Esophagus muscularis mucosa (tissue), 3 donors: ENCODE measurements around the gene TMEM80.
"Not testable (repeated sequence)": the region's sequence is repeated elsewhere in the genome, so short reads cannot be mapped to it uniquely, and the experiment has no call there.

ENCODE experiments used
- CTCF ChIP-seq, 3 experiments: fragments of 200-600 bp in 2 of 3; fragments of 450-650 bp in 1 of 3; sonication (generic) in 2 of 3; IDR thresholded peaks; one replicate each; pipeline ENCODE4 v1.5.1; 2017 to 2019; ENCODE audit warnings: antibody characterized with exemption in 3 of 3, mild to moderate bottlenecking in 2 of 3, moderate library complexity in 1 of 3
- POLR2A ChIP-seq: fragments of 450-650 bp; IDR thresholded peaks from one replicate; pipeline ENCODE4 v1.6.1; 2017; ENCODE audit warnings: antibody characterized with exemption, moderate library complexity, mild to moderate bottlenecking, low read depth

DNA sequence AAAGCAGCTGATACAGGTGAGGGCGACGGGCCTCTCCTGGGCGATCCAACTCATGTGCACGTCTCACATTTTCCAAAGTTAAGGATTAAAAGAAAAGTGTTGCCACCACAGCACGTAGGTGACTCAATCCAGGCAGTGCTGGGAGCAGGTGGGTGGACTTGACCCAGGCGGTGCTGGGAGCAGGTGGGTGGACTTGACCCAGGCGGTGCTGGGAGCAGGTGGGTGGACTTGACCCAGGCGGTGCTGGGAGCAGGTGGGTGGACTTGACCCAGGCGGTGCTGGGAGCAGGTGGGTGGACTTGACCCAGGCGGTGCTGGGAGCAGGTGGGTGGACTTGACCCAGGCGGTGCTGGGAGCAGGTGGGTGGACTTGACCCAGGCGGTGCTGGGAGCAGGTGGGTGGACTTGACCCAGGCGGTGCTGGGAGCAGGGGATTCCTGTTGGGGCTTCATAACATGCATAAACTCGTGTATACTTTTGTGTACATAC, 47.9 kb upstream of the TMEM80 start:
- not testable (repeated sequence) for TF ChIP-seq CTCF (IDR thresholded peaks at IDR 0.05); POLR2A
